HCT116 (cell line): ENCODE data around the gene BPIFB6. TPM values are rescaled to one million over a fixed set of nuclear protein-coding genes. Genes with fewer than 3 reads are reported as not detected.

ENCODE experiments used
- ATAC-seq: fragments of 200-7000 bp; cut with Tn5 transposase; 2 replicates; pipeline ENCODE4 v1.9.1; 2020; ENCODE audit warnings: mild to moderate bottlenecking, moderate library complexity
- BruUV-seq: library from RNA; stranded (reverse); fragments of 400-500 nt; replicated peaks from 2 replicates; lab custom pipeline; 2021; lab: Mats Ljungman, UMichigan
- CTCF ChIA-PET: fragments of 300-600 bp; sonication (Branson Sonifier 250); formaldehyde crosslinking; loops from one replicate; lab custom pipeline; 2021; ENCODE audit warnings: antibody characterized with exemption; lab: Charles Lee
- POLR2A ChIA-PET: fragments of 300-600, 350-600 bp; sonication (Branson Sonifier 250); formaldehyde crosslinking; loops from one replicate; lab custom pipeline; 2021; ENCODE audit warnings: antibody characterized with exemption; lab: Charles Lee
- RAD21 ChIA-PET, 2 experiments: fragments of 300-600 bp; sonication (Branson Sonifier 250); formaldehyde crosslinking; loops; one replicate each; lab custom pipeline; 2023; ENCODE audit warnings: low total read pairs in 2 of 2; ENCODE audit not compliant: uncharacterized antibody in 2 of 2, unreplicated experiment in 2 of 2, low non-redundant PET in 1 of 2; lab: Charles Lee
- DNase-seq: peaks from one replicate; pipeline ENCODE4 v3.0.0-alpha.2; 2010; ENCODE audit warnings: low read depth, low spot score
- H2AFZ ChIP-seq: fragments of 200-600 bp; shearing (Covaris generic), sonication (generic); 2 replicates; pipeline ENCODE4 v1.6.1; 2017; ENCODE audit warnings: low read depth, mixed run types, mixed read lengths, antibody characterized with exemption, low read length; ENCODE audit not compliant: poor library complexity, severe bottlenecking
- H3K27ac ChIP-seq: 2 replicates; pipeline ENCODE4 v1.5.1; 2012; ENCODE audit warnings: low read depth, low read length
- H3K27me3 ChIP-seq: fragments of 200-600 bp; sonication (generic); 2 replicates; pipeline ENCODE4 v1.6.1; 2016; ENCODE audit warnings: mixed run types, low read length, mixed read lengths; ENCODE audit not compliant: insufficient read depth
- H3K36me3 ChIP-seq, 2 experiments: fragments of 200-500 bp in 1 of 2; fragments of 200-600 bp in 1 of 2; sonication (Bioruptor generic) in 1 of 2; sonication (generic) in 1 of 2; 2 replicates each; pipeline versions ENCODE4 v1.5.1 to v1.6.1; 2014 to 2016; ENCODE audit warnings: low read length in 2 of 2, inconsistent platforms in 1 of 2, mixed read lengths in 1 of 2, mixed run types in 1 of 2; ENCODE audit not compliant: insufficient read depth in 2 of 2, control insufficient read depth in 1 of 2
- H3K4me1 ChIP-seq, 2 experiments: fragments of 200-600 bp in 1 of 2; sonication (generic) in 1 of 2; 2 replicates each; pipeline versions ENCODE4 v1.5.1 to v1.6.1; 2012 to 2017; ENCODE audit warnings: low read length in 2 of 2, inconsistent platforms in 1 of 2, mild to moderate bottlenecking in 1 of 2, mixed read lengths in 1 of 2, mixed run types in 1 of 2, moderate library complexity in 1 of 2; ENCODE audit not compliant: insufficient read depth in 2 of 2, control insufficient read depth in 1 of 2
- H3K4me2 ChIP-seq: fragments of 200-600 bp; sonication (generic); 2 replicates; pipeline ENCODE4 v1.6.1; 2017; ENCODE audit warnings: mixed run types, low read length, mixed read lengths
- H3K4me3 ChIP-seq, 2 experiments: fragments of 200-600 bp in 1 of 2; sonication (generic) in 1 of 2; replicated peaks in 1 of 2; 2 replicates each; pipeline ENCODE4 v1.5.1; 2011 to 2016; ENCODE audit warnings: low read length in 2 of 2, control low read depth in 1 of 2, low read depth in 1 of 2, mild to moderate bottlenecking in 1 of 2, mixed read lengths in 1 of 2, mixed run types in 1 of 2
- H3K79me2 ChIP-seq: fragments of 200-600 bp; sonication (generic); 2 replicates; pipeline ENCODE4 v1.6.1; 2017; ENCODE audit warnings: mild to moderate bottlenecking, mixed run types, low read length, moderate library complexity, mixed read lengths; ENCODE audit not compliant: insufficient read depth
- H3K9ac ChIP-seq: fragments of 200-600 bp; sonication (generic); 2 replicates; pipeline ENCODE4 v1.6.1; 2016; ENCODE audit warnings: low read length, mixed read lengths
- H3K9me2 ChIP-seq: fragments of 200-600 bp; sonication (generic), shearing (Covaris generic); 2 replicates; pipeline ENCODE4 v1.6.1; 2017; ENCODE audit warnings: mixed run types, mild to moderate bottlenecking, moderate library complexity; ENCODE audit not compliant: insufficient read depth
- H3K9me3 ChIP-seq, 2 experiments: fragments of 200-500 bp in 1 of 2; fragments of 200-600 bp in 1 of 2; sonication (Bioruptor generic) in 1 of 2; sonication (generic) in 1 of 2; 2 replicates each; pipeline ENCODE4 v1.6.1; 2014 to 2017; ENCODE audit warnings: low read length in 2 of 2, mixed read lengths in 2 of 2, inconsistent platforms in 1 of 2, low read depth in 1 of 2, mild to moderate bottlenecking in 1 of 2, mixed run types in 1 of 2, moderate library complexity in 1 of 2; ENCODE audit not compliant: control insufficient read depth in 1 of 2, insufficient read depth in 1 of 2
- H4K20me1 ChIP-seq: fragments of 200-600 bp; sonication (generic), shearing (Covaris generic); 2 replicates; pipeline ENCODE4 v1.6.1; 2017; ENCODE audit warnings: mixed run types, mild to moderate bottlenecking, moderate library complexity; ENCODE audit not compliant: insufficient read depth
- CBX3 ChIP-seq: IDR thresholded peaks from 2 replicates; pipeline ENCODE4 v1.6.1; 2012; ENCODE audit warnings: low read depth
- EGR1 ChIP-seq: IDR thresholded peaks from 2 replicates; pipeline ENCODE4 v1.6.1; 2012; ENCODE audit warnings: low read depth
- ELF1 ChIP-seq: IDR thresholded peaks from 2 replicates; pipeline ENCODE4 v1.6.1; 2012; ENCODE audit warnings: low read depth, borderline replicate concordance
- EZH2 ChIP-seq: fragments of 200-600 bp; sonication (generic); IDR thresholded peaks from 2 replicates; pipeline ENCODE4 v1.6.1; 2017; ENCODE audit warnings: antibody characterized with exemption, mixed run types
- EZH2phosphoT487 ChIP-seq: fragments of 200-600 bp; IDR thresholded peaks from 2 replicates; pipeline ENCODE4 v1.6.1; 2018; ENCODE audit warnings: antibody characterized with exemption, borderline replicate concordance
- FOSL1 ChIP-seq: IDR thresholded peaks from 2 replicates; pipeline ENCODE4 v1.6.1; 2012; ENCODE audit warnings: low read depth
- JUND ChIP-seq: IDR thresholded peaks from 2 replicates; pipeline ENCODE4 v1.6.1; 2012
- RAD21 ChIP-seq: IDR thresholded peaks from 2 replicates; pipeline ENCODE4 v1.6.1; 2012; ENCODE audit warnings: low read depth, mild to moderate bottlenecking
- SP1 ChIP-seq: IDR thresholded peaks from 2 replicates; pipeline ENCODE4 v1.6.1; 2012; ENCODE audit warnings: low read depth
- TCF7L2 ChIP-seq: IDR thresholded peaks from 2 replicates; pipeline ENCODE4 v1.7.0; 2011; ENCODE audit warnings: borderline replicate concordance, inconsistent platforms; ENCODE audit not compliant: insufficient read depth, insufficient read length; ENCODE audit errors: extremely low read depth
- YY1 ChIP-seq: IDR thresholded peaks from 2 replicates; pipeline ENCODE4 v1.6.1; 2011; ENCODE audit warnings: low read length, low read depth, moderate library complexity, mild to moderate bottlenecking; ENCODE audit not compliant: insufficient replicate concordance; ENCODE audit errors: extremely low read depth
- ZNF274 ChIP-seq: fragments of 200-500 bp; sonication (Bioruptor generic); IDR thresholded peaks from 2 replicates; pipeline ENCODE4 v1.6.1; 2014; ENCODE audit warnings: mild to moderate bottlenecking, low read depth, low read length, inconsistent platforms
- intact Hi-C: fragments of 100-400 bp; cut with micrococcal nuclease; formaldehyde crosslinking; loops from 2 replicates; pipeline ENCODE4 v1.10.0; 2022
- total RNA-seq: library from RNA; stranded (reverse); gene quantifications from one replicate; pipeline ENCODE4 v1.2.1, GENCODE V29; 2021; ENCODE audit not compliant: unreplicated experiment
- TF ChIP-seq, protein P1 (sequence below): IDR thresholded peaks from 2 replicates; pipeline ENCODE4 v1.6.1; 2012; ENCODE audit warnings: low read depth
- TF ChIP-seq, protein P2 (sequence below): IDR thresholded peaks from 2 replicates; pipeline ENCODE4 v1.6.1; 2012
- TF ChIP-seq, protein P3 (sequence below), 3 experiments: fragments of 200-600 bp in 1 of 3; sonication (generic) in 1 of 3; IDR thresholded peaks in 2 of 3; conservative IDR thresholded peaks in 1 of 3; 2 replicates each; pipeline ENCODE4 v1.5.1; 2012 to 2017; ENCODE audit warnings: low read depth in 2 of 3, low read length in 2 of 3, antibody characterized with exemption in 1 of 3, borderline replicate concordance in 1 of 3, control low read depth in 1 of 3, mild to moderate bottlenecking in 1 of 3, mixed read lengths in 1 of 3, mixed run types in 1 of 3, moderate library complexity in 1 of 3; ENCODE audit not compliant: insufficient read depth in 1 of 3

Gene BPIFB6
- total RNA-seq, 1 experiment from 2014 or later = not detected

- ChIA-PET RAD21 (no interaction called here), POLR2A (no interaction called here), CTCF (no interaction called here)
- BruUV-seq = no TSS peak
- H3K9me2 ChIP-seq = no peaks in the 10 kb centered on the region
- ATAC-seq = no peak
- H4K20me1 ChIP-seq = no peaks in the 10 kb centered on the region
- H3K36me3 ChIP-seq = no peaks in the 10 kb centered on the region
- no peak overlapping the region for H3K27ac ChIP-seq
- no peaks in the 10 kb centered on the region for H3K79me2 ChIP-seq
- no peak overlapping the region for H3K4me3 ChIP-seq
- peaks cover 0 to 5% of the 10 kb centered on the region in 2 experiments; a peak in 1 of 4 replicates for H3K4me1 ChIP-seq
- H3K27me3 ChIP-seq = no peaks in the 10 kb centered on the region
- no peak for DNase-seq
- no peak overlapping the region for H3K9ac ChIP-seq
- H3K4me2 ChIP-seq = no peak overlapping the region
- no peak overlapping the region for H2AFZ ChIP-seq
- intact Hi-C loops = no loop called here
- TF ChIP-seq, protein P1, sequence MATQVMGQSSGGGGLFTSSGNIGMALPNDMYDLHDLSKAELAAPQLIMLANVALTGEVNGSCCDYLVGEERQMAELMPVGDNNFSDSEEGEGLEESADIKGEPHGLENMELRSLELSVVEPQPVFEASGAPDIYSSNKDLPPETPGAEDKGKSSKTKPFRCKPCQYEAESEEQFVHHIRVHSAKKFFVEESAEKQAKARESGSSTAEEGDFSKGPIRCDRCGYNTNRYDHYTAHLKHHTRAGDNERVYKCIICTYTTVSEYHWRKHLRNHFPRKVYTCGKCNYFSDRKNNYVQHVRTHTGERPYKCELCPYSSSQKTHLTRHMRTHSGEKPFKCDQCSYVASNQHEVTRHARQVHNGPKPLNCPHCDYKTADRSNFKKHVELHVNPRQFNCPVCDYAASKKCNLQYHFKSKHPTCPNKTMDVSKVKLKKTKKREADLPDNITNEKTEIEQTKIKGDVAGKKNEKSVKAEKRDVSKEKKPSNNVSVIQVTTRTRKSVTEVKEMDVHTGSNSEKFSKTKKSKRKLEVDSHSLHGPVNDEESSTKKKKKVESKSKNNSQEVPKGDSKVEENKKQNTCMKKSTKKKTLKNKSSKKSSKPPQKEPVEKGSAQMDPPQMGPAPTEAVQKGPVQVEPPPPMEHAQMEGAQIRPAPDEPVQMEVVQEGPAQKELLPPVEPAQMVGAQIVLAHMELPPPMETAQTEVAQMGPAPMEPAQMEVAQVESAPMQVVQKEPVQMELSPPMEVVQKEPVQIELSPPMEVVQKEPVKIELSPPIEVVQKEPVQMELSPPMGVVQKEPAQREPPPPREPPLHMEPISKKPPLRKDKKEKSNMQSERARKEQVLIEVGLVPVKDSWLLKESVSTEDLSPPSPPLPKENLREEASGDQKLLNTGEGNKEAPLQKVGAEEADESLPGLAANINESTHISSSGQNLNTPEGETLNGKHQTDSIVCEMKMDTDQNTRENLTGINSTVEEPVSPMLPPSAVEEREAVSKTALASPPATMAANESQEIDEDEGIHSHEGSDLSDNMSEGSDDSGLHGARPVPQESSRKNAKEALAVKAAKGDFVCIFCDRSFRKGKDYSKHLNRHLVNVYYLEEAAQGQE = no peak
- TF ChIP-seq ZNF274 (no peak), TCF7L2 (no peak), ELF1 (no peak), RAD21 (no peak), JUND (no peak), CBX3 (no peak), SP1 (no peak), EZH2phosphoT487 (no peak), EZH2 (no peak), YY1 (no peak), FOSL1 (no peak), EGR1 (no peak)
- TF ChIP-seq, protein P2, sequence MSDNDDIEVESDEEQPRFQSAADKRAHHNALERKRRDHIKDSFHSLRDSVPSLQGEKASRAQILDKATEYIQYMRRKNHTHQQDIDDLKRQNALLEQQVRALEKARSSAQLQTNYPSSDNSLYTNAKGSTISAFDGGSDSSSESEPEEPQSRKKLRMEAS = no peak
- TF ChIP-seq, protein P3, sequence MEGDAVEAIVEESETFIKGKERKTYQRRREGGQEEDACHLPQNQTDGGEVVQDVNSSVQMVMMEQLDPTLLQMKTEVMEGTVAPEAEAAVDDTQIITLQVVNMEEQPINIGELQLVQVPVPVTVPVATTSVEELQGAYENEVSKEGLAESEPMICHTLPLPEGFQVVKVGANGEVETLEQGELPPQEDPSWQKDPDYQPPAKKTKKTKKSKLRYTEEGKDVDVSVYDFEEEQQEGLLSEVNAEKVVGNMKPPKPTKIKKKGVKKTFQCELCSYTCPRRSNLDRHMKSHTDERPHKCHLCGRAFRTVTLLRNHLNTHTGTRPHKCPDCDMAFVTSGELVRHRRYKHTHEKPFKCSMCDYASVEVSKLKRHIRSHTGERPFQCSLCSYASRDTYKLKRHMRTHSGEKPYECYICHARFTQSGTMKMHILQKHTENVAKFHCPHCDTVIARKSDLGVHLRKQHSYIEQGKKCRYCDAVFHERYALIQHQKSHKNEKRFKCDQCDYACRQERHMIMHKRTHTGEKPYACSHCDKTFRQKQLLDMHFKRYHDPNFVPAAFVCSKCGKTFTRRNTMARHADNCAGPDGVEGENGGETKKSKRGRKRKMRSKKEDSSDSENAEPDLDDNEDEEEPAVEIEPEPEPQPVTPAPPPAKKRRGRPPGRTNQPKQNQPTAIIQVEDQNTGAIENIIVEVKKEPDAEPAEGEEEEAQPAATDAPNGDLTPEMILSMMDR (IDR thresholded peaks at IDR 0.05 in 2 of 3, conservative IDR thresholded peaks at IDR 0.05 in 1 of 3; ENCODE audit: borderline replicate concordance in 1 of 3, insufficient read depth in 1 of 3, low read depth in 2 of 3, low read length in 2 of 3) = no peak
- no peaks in the 10 kb centered on the region for H3K9me3 ChIP-seq
These were observed 45.9 kb upstream of the BPIFB6 start for GRCh38 chr20:32985596-32985995.
